ENCODE results near the gene ZFAND5.

ZFAND5 gene, protein sequence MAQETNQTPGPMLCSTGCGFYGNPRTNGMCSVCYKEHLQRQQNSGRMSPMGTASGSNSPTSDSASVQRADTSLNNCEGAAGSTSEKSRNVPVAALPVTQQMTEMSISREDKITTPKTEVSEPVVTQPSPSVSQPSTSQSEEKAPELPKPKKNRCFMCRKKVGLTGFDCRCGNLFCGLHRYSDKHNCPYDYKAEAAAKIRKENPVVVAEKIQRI

DNA sequence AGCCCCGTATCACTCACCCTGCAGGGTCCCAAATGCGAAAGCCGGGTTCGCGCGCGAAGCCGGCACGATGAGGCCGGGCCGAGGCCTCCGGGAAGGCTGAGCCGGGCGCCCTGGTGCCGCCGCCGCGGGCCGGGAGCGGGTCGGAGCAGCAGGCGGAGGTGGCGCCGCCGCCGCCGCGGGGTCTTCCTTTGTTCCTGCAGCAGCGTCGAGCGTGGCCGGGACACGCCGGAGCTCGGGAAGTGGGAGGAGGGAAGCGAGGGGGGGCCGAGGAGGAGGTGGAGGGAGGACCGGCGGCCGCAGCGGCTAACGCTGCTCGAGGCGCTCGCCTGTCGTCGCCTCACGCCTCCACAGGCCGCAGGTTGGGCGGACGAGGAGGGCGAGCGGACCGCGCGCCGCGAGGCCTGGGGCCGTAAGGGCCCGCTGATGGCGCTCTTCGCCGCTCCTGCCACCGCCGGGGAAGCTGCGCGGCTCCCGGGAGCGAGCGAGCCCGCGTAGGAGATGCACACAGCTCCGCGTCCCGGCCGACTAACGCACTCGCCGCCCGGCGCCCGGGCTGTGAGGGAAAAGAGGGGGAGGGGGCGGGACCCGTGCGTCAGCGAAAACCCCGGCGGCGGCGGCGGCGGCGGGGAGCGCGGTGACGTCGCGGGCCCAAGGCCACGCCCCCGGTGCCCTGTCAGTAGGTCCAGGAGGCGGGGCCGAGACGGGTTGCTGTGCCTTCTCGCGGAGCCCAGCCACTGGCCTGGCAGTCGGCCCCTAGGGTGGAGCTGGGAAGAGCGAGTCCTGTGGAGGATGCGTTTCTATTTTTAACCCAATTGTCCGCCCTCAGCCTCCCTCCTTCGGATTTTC, at the start of gene ZFAND5:
TSS of gene ZFAND5 (minus strand) at position 530 of the 846 bp plus-strand sequence. CDS start 4,430 bp downstream, outside the sequence.
- Histone ChIP-seq H3K4me1 (ENCODE audit: low read depth, poor library complexity, severe bottlenecking) (peaks cover 24% of the 10 kb centered on the region), H3K36me3 (ENCODE audit: insufficient read depth) (peaks cover 12% of the 10 kb centered on the region; the same call in 1 of the 2 replicates), H2AFZ (ENCODE audit: low read depth) (peak within 1 kb of the TSS; percentile 94), H3K4me3 (IDR thresholded peaks at IDR 0.05; ENCODE audit: insufficient read depth, low read depth, low read length) (peak within 1 kb of the TSS; percentile 28), H3K9ac (peak within 1 kb of the TSS; percentile 99), H3K27ac (peak within 1 kb of the TSS; percentile 100), H3K79me2 (ENCODE audit: insufficient read depth, low read depth) (peaks cover 49% of the 10 kb centered on the region), H4K20me1 (ENCODE audit: insufficient read depth) (peaks cover 36% of the 10 kb centered on the region), H3K27me3 (ENCODE audit: insufficient read depth, low read depth) (no peaks in the 10 kb centered on the region), H3K4me2 (peak within 1 kb of the TSS; percentile 92)
- TF ChIP-seq, protein P1, sequence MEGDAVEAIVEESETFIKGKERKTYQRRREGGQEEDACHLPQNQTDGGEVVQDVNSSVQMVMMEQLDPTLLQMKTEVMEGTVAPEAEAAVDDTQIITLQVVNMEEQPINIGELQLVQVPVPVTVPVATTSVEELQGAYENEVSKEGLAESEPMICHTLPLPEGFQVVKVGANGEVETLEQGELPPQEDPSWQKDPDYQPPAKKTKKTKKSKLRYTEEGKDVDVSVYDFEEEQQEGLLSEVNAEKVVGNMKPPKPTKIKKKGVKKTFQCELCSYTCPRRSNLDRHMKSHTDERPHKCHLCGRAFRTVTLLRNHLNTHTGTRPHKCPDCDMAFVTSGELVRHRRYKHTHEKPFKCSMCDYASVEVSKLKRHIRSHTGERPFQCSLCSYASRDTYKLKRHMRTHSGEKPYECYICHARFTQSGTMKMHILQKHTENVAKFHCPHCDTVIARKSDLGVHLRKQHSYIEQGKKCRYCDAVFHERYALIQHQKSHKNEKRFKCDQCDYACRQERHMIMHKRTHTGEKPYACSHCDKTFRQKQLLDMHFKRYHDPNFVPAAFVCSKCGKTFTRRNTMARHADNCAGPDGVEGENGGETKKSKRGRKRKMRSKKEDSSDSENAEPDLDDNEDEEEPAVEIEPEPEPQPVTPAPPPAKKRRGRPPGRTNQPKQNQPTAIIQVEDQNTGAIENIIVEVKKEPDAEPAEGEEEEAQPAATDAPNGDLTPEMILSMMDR (conservative IDR thresholded peaks at IDR 0.05; ENCODE audit: low read depth, low read length) = no peak

DNA sequence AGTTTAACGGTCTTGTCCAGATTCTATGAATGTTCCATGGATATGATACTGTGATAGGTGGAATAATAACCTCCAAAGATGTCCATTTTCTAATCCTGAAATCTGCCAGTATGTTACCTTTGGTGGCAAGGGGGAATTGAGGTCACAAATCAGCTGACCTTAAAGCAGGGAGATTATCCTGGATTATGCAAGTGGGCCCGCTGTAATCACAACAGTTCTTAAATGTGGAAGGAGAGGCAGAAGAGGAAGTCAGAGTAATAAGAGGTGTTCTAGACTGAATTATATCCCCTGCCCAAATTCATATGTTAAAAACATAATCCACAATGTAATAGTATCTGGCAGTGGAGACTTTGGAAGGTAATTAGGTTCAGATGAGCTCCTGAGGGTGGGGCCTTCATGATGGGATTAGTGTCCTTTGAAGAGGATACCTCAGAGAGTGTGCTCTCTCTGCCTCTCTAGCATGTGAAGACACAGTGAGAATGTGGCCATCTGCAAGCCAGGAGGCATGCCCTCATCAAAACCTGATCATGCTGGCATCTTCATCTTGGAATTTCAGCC, 47.6 kb upstream of the ZFAND5 start:
- H3K79me2 ChIP-seq (ENCODE audit: insufficient read depth, low read depth) = no peaks in the 10 kb centered on the region
- H3K27me3 ChIP-seq (ENCODE audit: insufficient read depth, low read depth) = no peaks in the 10 kb centered on the region
- no peaks in the 10 kb centered on the region for H3K36me3 ChIP-seq (ENCODE audit: insufficient read depth)
- H2AFZ ChIP-seq (ENCODE audit: low read depth) = no peak overlapping the region
- H3K27ac ChIP-seq = no peak overlapping the region
- no peaks in the 10 kb centered on the region for H3K4me1 ChIP-seq (ENCODE audit: low read depth, poor library complexity, severe bottlenecking)
- H3K4me2 ChIP-seq = no peak overlapping the region
- H3K4me3 ChIP-seq (IDR thresholded peaks at IDR 0.05; ENCODE audit: insufficient read depth, low read depth, low read length) = no peak overlapping the region
- no peak overlapping the region for H3K9ac ChIP-seq
- TF ChIP-seq, protein P1 (conservative IDR thresholded peaks at IDR 0.05; ENCODE audit: low read depth, low read length) = no peak
- H4K20me1 ChIP-seq (ENCODE audit: insufficient read depth) = no peaks in the 10 kb centered on the region

DNA sequence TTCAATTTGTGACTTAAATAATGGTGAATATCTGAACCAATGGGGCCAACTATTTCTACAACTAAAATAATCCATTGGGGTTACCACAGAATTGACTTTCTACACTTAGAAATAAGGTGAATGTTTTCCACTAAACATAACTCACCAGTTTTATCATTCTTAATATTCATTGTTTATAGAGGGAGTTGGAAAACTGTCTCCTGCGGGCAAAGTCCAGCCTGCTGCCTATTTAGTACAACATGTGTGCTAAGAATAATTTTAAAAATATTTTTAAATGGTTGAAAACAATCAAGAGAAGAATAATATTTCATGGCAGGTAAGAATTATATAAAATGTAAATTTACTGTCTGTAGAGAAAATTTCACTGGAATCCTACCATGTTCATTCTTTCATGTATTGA, 45.2 kb upstream of the ZFAND5 start:
- TF ChIP-seq, protein P1 (conservative IDR thresholded peaks at IDR 0.05; ENCODE audit: low read depth, low read length) = no peak
- H3K27ac ChIP-seq = no peak overlapping the region
- no peaks in the 10 kb centered on the region for H4K20me1 ChIP-seq (ENCODE audit: insufficient read depth)
- H3K4me1 ChIP-seq (ENCODE audit: low read depth, poor library complexity, severe bottlenecking) = no peaks in the 10 kb centered on the region
- no peak overlapping the region for H3K4me3 ChIP-seq (IDR thresholded peaks at IDR 0.05; ENCODE audit: insufficient read depth, low read depth, low read length)
- no peak overlapping the region for H3K4me2 ChIP-seq
- no peaks in the 10 kb centered on the region for H3K27me3 ChIP-seq (ENCODE audit: insufficient read depth, low read depth)
- no peaks in the 10 kb centered on the region for H3K79me2 ChIP-seq (ENCODE audit: insufficient read depth, low read depth)
- no peaks in the 10 kb centered on the region for H3K36me3 ChIP-seq (ENCODE audit: insufficient read depth)
- H3K9ac ChIP-seq = no peak overlapping the region
- H2AFZ ChIP-seq (ENCODE audit: low read depth) = no peak overlapping the region

DNA sequence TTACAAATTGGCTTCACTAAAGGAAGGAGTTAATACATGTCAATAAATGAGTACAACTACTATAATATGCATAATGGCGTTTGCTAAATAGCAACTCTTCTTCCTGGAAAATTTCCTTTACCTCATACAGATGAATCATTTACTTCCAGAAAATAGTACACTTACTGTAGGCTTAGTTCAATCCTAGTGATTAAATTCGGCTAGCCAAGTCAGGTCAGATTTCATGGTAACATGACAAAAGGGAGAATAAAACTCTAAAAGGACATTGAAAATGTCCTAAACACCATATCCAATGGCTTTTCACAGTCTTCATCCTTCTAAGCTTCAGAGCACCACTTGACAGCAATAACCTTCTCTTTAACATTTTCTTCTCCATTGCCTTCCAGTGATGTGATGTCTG, 42.1 kb upstream of the ZFAND5 start:
- no peaks in the 10 kb centered on the region for H3K79me2 ChIP-seq (ENCODE audit: insufficient read depth, low read depth)
- no peak overlapping the region for H2AFZ ChIP-seq (ENCODE audit: low read depth)
- H3K27me3 ChIP-seq (ENCODE audit: insufficient read depth, low read depth) = no peaks in the 10 kb centered on the region
- no peaks in the 10 kb centered on the region for H4K20me1 ChIP-seq (ENCODE audit: insufficient read depth)
- no peak overlapping the region for H3K4me3 ChIP-seq (IDR thresholded peaks at IDR 0.05; ENCODE audit: insufficient read depth, low read depth, low read length)
- no peak overlapping the region for H3K4me2 ChIP-seq
- no peak overlapping the region for H3K27ac ChIP-seq
- H3K36me3 ChIP-seq (ENCODE audit: insufficient read depth) = no peaks in the 10 kb centered on the region
- H3K9ac ChIP-seq = no peak overlapping the region
- no peaks in the 10 kb centered on the region for H3K4me1 ChIP-seq (ENCODE audit: low read depth, poor library complexity, severe bottlenecking)
- TF ChIP-seq, protein P1 (conservative IDR thresholded peaks at IDR 0.05; ENCODE audit: low read depth, low read length) = no peak

All from KMS-11 (cell line).